Measurements from ENCODE around the gene PRSS57. TPM values are rescaled to one million over a fixed set of nuclear protein-coding genes. Genes with fewer than 3 reads are reported as not detected.

Gene PRSS57
- total and polyA plus RNA-seq, 9 donors, result 0.07 to 0.33 TPM; not detected in 7

DNA sequence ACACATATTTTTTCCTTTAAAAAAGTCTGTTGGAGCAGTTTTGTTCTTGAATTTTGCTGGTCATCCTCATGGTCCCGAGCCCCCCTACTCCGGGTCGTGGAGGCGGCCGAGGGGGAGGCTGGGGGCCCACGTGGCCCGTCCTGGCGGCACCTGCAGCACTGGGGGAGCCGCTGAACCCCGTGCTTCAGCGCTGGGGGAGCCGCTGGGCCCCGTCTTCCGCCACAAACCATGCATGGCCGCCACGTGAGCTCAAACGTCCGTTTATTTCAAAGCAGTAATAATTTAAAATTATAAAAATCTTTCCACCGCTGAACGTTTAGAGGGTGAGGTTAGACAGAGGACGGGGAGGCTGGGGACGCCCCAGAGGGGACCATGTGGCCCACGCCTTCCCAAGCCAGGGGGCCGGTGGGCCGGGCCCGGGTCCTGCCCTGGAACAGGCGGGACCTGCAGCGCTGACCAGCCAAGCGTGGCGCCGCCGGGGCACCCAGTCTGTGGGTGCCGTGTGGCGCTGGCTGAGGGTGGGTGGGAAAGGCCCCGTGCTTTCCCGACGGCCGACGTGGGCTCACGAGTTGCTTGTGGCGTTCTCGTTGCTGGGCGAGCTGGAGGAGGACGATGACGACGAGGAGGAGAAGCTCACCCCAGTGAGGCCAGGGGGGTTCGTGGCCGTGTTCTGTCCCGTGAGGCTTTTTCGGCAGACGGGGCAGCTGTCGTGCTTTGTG, 47.5 kb downstream of the PRSS57 start:
- DNase-seq, result peak in 1 of 5 donors; percentile 18
- intact Hi-C loops (cut with DNase I), result no loop called here
- Histone ChIP-seq H3K9me3 (no peaks in the 10 kb centered on the region), H3K36me3 (no peaks in the 10 kb centered on the region), H3K4me3 (no peak overlapping the region), H3K4me1 (ENCODE audit: insufficient read depth) (peaks cover 2% of the 10 kb centered on the region), H3K27ac (no peak overlapping the region), H3K27me3 (no peaks in the 10 kb centered on the region)
- TF ChIP-seq EP300 (IDR thresholded peaks at IDR 0.05), result no peak
- TF ChIP-seq POLR2A (IDR thresholded peaks at IDR 0.05), result no peak
- TF ChIP-seq CTCF (IDR thresholded peaks at IDR 0.05), result no peak
- 87 to 88% (median 88%) methylated on average over 52 of the region's 52 CpGs for WGBS, 3 donors

- WGBS, 3 donors, result 91 to 94% (median 92%) methylated on average over 48 of the region's 48 CpGs
- no peaks in the 10 kb centered on the region for H3K9me3 ChIP-seq
- H3K4me3 ChIP-seq, result no peak overlapping the region
- DNase-seq, result peak in 2 of 5 donors; percentile 21 to 23
- no peaks in the 10 kb centered on the region for H3K36me3 ChIP-seq
- intact Hi-C loops (cut with DNase I), result no loop called here
- H3K27ac ChIP-seq, result no peak overlapping the region
- TF ChIP-seq CTCF (IDR thresholded peaks at IDR 0.05) (no peak), POLR2A (IDR thresholded peaks at IDR 0.05) (no peak), EP300 (IDR thresholded peaks at IDR 0.05) (no peak)
- H3K27me3 ChIP-seq, result no peaks in the 10 kb centered on the region
- peaks cover 2% of the 10 kb centered on the region for H3K4me1 ChIP-seq (ENCODE audit: insufficient read depth)
These were observed 48.3 kb downstream of the PRSS57 start for GRCh38 chr19:646779-647565.

- Histone ChIP-seq H3K36me3 (no peaks in the 10 kb centered on the region), H3K4me3 (no peak overlapping the region), H3K27me3 (no peaks in the 10 kb centered on the region), H3K4me1 (ENCODE audit: insufficient read depth) (peaks cover 2% of the 10 kb centered on the region), H3K27ac (no peak overlapping the region), H3K9me3 (no peaks in the 10 kb centered on the region)
- intact Hi-C loops (cut with DNase I), result no loop called here
- TF ChIP-seq CTCF (IDR thresholded peaks at IDR 0.05), result no peak
- TF ChIP-seq EP300 (IDR thresholded peaks at IDR 0.05), result no peak
- TF ChIP-seq POLR2A (IDR thresholded peaks at IDR 0.05), result no peak
- DNase-seq, result peak in 2 of 5 donors; percentile 16 to 37
- WGBS, 3 donors, result 87 to 92% (median 91%) methylated on average over 62 of the region's 62 CpGs
These were observed 49.1 kb downstream of the PRSS57 start for GRCh38 chr19:645912-646778.

DNA sequence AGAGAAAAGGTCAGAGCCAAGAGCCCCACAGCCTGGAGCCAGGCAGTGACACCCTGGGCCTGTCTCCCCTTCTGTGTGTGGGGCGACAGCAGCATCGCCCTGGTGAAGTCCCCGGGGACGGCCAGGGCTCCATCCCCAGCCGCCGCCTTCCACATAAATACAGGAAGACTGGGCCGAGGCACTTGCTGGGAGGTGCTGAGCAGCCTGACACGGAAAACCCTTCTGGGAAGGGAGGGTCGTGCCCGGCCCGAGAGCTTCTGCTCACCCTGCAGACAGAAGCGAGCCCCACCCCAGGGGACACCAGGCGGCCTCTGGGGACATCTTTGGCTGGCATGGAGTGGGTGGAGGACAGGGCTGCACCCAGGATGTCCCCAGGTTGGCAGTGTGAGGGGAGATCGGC, 50.5 kb downstream of the PRSS57 start:
- Histone ChIP-seq H3K36me3 (no peaks in the 10 kb centered on the region), H3K4me1 (ENCODE audit: insufficient read depth) (peaks cover 4% of the 10 kb centered on the region), H3K9me3 (no peaks in the 10 kb centered on the region), H3K27me3 (no peaks in the 10 kb centered on the region), H3K27ac (no peak overlapping the region), H3K4me3 (no peak overlapping the region)
- 80 to 84% (median 83%) methylated on average over 14 of the region's 14 CpGs for whole genome bisulfite sequencing, 3 donors
- no peak for DNase-seq
- TF ChIP-seq CTCF (IDR thresholded peaks at IDR 0.05) (no peak), POLR2A (IDR thresholded peaks at IDR 0.05) (no peak), EP300 (IDR thresholded peaks at IDR 0.05) (no peak)
- intact Hi-C loops (cut with DNase I), result no loop called here
